GM06990 (cell line): ENCODE results near the gene C13orf46.

Source experiments
- DNase-seq: peaks from one replicate; pipeline ENCODE4 v3.0.0-alpha.2; 2011; ENCODE audit not compliant: insufficient read length; ENCODE audit errors: extremely low read depth
- H3K27me3 ChIP-seq: replicated peaks from 2 replicates; pipeline ENCODE4 v1.6.0; 2011; ENCODE audit warnings: low read length; ENCODE audit not compliant: control insufficient read depth, insufficient read depth
- H3K36me3 ChIP-seq: 2 replicates; pipeline ENCODE4 v1.5.1; 2011; ENCODE audit warnings: low read length; ENCODE audit not compliant: control insufficient read depth, insufficient read depth
- H3K4me3 ChIP-seq: replicated peaks from 2 replicates; pipeline ENCODE4 v1.5.1; 2011; ENCODE audit warnings: low read depth, mild to moderate bottlenecking, control low read depth, low read length
- CTCF ChIP-seq: IDR thresholded peaks from 2 replicates; pipeline ENCODE4 v1.5.1; 2011; ENCODE audit warnings: low read length, control low read depth, mild to moderate bottlenecking, inconsistent platforms; ENCODE audit not compliant: insufficient read depth, poor library complexity, severe bottlenecking

C13orf46 gene

DNA sequence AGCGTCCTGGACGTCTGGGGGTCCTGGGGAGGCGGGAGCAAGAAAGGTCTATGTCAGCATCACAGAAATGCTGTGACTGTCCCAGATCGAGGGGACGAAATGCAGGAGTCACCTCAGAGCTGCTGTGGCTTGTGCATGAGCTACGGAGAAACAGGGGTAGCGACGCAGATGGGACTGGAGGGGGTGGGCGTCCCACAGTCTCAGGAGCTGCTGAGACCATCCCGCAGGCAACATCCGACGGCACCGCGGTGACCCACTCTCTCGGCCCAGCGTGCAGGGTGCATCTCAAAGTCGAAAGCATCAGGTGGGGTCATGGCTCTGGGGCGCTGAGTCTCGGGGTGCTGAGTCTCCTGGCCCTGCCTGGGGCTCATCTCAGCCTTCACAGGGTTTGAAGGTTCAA lies 37.4 kb upstream of the C13orf46 start:
- peaks cover 26% of the 10 kb centered on the region for H3K36me3 ChIP-seq
- DNase-seq, result no peak
- no peak for TF ChIP-seq CTCF
- H3K27me3 ChIP-seq, result no peaks in the 10 kb centered on the region
- H3K4me3 ChIP-seq, result no peak overlapping the region

GRCh38 chr13:114010401-114011101 lies 36.7 kb upstream of the C13orf46 start:
- TF ChIP-seq CTCF, result no peak
- Histone ChIP-seq H3K4me3 (no peak overlapping the region), H3K27me3 (no peaks in the 10 kb centered on the region), H3K36me3 (peaks cover 23% of the 10 kb centered on the region)
- DNase-seq, result no peak

DNA sequence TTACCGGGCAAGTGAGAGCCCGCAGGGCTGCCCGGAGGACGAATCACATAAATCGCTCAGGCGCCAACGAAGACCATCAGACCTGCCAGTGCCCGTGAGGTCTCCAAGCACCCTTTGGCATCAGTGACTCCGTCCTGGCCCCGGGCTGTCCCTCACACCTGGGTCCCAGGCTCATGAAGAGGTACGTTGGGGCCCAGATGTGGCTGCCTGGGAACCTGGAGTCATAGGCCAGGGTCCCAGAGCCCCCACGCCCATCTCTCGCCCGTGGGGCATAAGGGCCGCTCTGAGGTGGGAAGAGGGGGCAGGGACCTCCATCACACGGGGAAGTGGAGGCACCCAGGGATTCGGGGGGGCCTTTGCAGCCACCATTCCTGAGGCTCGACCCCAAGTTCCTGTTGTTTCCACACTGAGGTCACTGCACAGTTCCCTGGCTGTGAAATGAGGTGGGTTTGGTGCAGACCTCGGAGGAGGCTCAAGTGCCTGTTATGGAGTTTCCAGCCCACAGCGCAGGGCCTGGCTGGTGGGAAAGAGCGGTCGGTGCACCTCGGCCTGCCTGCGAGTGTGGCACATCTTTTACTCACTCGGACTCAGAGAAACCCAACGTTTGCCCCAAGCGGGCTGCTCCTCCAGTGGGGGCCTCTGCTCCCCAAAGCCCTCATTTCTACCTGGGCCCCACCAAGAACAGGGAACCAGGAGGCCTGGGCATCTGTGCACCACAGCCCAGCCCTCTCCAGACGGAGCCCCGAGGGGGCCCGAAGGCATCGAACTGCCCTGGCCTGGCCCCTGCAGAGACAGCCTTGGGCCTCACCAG lies 35.9 kb upstream of the C13orf46 start:
- peaks cover 24% of the 10 kb centered on the region for H3K36me3 ChIP-seq
- TF ChIP-seq CTCF, result no peak

DNA sequence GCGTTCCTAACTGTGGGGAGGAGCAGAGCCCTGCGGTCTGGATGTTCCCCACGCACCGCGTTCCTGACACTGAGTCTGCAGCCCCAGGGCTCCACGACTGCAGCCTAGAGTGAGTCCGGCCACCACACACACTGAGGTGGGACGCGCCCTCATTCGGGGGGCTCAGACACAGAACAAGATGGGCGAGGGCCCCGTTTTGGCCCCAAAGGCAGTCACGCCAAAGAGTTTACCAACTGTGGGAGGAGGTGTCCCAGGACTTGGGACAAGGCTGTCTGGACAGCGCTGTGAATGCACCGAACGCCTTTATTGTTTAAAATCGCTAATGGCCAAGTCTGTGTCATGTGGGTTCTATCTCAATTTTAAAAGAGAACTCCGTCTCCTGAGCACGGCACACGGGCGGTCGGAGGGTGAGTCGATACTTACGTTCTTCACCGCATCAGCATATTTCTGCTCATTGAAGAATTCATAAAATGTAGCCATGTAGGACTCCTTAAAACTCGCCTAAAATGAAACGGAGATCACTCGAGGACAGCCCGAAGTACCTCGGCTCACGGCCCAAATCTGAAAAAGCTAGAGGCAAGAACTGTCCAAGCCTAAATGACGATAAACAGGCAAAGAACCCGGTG lies 35.2 kb upstream of the C13orf46 start:
- Histone ChIP-seq H3K36me3 (peaks cover 22% of the 10 kb centered on the region), H3K27me3 (no peaks in the 10 kb centered on the region), H3K4me3 (no peak overlapping the region)
- no peak for TF ChIP-seq CTCF
- DNase-seq, result no peak

More for the DNA sequence above, 35.9 kb upstream of the C13orf46 start:
- Histone ChIP-seq H3K27me3 (no peaks in the 10 kb centered on the region), H3K4me3 (no peak overlapping the region)
- no peak for DNase-seq

DNA sequence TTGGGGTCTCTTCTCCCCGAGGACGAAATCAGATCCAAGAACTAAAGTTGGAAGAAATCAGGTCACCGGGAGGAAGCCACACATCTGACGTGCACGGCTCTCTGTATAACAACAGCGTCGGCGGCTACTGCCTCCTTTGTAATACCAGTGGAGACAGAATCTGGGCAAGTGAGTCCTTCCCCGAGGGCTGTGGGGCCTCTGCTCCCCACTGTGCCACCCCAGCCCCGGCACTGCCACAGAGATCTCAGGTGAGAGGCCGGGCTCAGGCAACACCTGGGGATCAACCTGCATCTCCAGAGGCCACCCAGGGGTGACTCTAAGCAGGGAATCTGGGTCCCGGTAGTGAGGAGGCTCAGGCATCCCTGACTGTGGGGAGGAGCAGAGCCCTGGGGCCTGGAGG lies 33.7 kb upstream of the C13orf46 start:
- Histone ChIP-seq H3K4me3 (no peak overlapping the region), H3K27me3 (no peaks in the 10 kb centered on the region), H3K36me3 (peaks cover 21% of the 10 kb centered on the region)
- no peak for TF ChIP-seq CTCF
- DNase-seq, result no peak
